OCI-LY7 (cell line): ENCODE data around the gene PWWP2B.

Source experiments
- EZH2phosphoT487 ChIP-seq: fragments of 200-600 bp; sonication (generic); IDR thresholded peaks from 2 replicates; pipeline ENCODE4 v1.6.1; 2018; ENCODE audit warnings: low read depth, borderline replicate concordance, mild to moderate bottlenecking, mixed run types, antibody characterized with exemption, low read length, moderate library complexity, mixed read lengths
- TF ChIP-seq, protein P1 (sequence below): fragments of 200-600 bp; sonication (generic); conservative IDR thresholded peaks from 2 replicates; pipeline ENCODE4 v1.5.1; 2014; ENCODE audit warnings: mild to moderate bottlenecking, antibody characterized with exemption, low read length, moderate library complexity, mixed read lengths

DNA sequence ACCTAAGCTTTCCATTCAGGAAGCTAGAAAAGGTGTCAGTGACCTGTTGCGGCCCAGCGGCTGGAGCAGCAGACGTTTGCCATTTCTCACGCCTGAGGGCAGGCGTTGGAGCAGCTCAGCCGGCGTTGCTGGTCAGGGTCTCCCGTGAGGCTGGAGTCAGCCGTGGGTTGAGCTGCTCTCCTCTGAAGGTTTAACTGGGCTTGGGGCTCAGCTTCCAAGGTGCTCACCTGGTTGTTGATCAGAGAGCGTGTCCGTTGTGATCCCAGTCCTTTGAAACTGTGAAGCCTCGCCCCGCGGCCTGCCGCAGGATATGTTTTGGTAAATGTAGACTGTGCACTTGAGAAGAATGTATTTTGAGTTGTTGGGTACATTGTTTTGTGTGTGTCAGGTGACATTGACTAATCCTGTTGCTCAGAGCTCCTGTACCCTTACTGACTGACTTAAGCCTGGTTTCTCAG lies 20.6 kb upstream of the PWWP2B start:
- TF ChIP-seq, protein P1, sequence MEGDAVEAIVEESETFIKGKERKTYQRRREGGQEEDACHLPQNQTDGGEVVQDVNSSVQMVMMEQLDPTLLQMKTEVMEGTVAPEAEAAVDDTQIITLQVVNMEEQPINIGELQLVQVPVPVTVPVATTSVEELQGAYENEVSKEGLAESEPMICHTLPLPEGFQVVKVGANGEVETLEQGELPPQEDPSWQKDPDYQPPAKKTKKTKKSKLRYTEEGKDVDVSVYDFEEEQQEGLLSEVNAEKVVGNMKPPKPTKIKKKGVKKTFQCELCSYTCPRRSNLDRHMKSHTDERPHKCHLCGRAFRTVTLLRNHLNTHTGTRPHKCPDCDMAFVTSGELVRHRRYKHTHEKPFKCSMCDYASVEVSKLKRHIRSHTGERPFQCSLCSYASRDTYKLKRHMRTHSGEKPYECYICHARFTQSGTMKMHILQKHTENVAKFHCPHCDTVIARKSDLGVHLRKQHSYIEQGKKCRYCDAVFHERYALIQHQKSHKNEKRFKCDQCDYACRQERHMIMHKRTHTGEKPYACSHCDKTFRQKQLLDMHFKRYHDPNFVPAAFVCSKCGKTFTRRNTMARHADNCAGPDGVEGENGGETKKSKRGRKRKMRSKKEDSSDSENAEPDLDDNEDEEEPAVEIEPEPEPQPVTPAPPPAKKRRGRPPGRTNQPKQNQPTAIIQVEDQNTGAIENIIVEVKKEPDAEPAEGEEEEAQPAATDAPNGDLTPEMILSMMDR: no peak
- TF ChIP-seq EZH2phosphoT487: no peak
